ENCODE results near the gene IQCK.
A peak's percentile ranks its signal among the peaks of the same experiment; 100 is the strongest.

Gene IQCK

DNA sequence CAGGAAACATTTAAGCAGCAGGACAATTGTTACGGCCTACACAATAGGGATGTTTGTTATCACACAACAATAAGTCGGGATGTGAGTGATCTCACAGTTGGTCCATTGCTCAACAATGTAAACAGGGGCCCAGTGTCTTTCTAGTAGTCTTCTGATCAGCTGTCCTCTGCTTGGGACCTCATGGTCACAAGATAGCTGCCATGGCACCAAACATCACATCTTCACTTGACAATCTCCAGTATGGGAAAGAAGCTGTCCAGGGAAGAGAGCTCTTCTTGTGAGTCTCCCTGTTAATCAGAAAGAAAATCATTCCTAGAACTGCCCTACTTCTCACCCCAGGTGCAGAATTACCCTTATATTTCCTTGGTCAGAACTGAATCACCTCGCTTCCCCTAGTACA is 172.8 kb downstream of the IQCK start:
- DNase-seq, result no peak

DNA sequence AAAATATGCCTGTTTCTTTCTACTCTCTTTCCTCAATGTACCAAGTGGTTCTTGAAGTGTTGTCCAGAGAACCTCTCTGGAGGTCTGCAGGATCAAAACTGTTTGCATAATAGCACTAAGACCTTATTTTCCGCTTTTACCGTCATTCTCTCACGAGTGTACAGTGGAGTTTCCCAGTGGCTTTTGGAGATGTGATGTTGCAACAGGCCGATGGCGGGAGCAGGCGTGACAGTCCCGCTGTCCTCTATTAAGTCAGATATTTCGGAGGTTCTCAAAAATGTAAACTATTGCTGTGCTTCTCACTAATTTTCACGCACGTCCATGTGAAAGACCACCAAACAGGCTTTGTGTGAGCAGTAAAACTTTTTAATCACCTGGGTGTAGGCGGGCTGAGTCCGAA is 174.8 kb downstream of the IQCK start:
- DNase-seq, result no peak

DNA sequence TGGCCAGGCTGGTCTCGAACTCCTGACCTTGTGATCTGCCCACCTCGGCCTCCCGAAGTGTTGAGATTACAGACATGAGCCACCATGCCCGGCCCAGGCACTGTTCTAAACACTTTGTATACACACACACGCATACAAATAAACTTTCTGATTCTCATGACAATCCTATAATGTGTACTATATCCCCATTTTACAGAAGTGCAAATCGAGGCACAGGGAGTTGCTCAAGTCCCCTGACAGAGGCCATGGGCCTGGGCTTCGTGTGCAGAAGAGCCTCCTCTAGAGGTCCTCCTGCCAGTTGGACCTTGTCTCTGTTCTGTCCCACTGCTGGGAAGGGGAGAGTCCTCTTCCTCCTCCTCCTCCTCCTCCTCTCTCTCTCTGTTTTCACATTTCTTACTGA is 176.5 kb downstream of the IQCK start:
- no peak for DNase-seq

DNA sequence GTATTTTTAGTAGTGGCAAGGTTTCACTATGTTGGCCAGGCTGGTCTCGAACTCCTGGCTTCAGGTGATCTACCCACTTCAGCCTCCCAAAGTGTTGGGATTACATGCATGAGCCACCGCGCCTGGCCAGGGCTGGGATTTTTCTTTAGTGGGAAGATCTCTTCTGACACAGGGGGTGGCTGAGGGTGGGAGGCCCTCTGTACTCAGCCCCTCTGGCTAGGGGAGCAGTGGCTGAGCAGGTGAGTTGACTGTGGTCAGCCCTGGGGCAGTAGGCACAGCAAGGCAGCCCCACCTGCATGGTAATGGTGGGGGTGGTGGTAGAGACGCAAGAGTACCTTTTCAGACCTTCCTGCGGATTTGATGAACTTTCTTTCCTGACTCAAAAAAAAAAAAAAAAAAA is 178.9 kb downstream of the IQCK start:
- DNase-seq, result no peak

DNA sequence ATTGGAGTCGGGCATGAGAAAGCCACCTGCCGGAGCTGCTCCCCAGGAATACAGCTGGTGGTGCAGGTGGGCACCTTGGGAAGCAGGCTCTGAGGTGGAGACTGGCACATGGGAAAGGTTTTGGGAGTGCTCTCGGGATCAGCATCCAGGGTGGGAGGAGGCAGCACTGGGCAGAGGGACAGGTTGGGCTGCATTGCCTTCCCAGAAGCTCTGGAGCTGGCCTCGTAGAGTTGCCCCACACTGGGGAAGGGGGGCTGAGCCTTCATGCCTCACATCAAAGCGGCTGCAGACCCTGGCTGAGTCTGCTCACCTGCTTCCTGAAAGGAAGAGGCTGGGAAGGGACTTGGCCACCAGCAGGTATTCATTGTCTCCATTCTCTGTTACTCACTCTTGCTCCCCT is 180.1 kb downstream of the IQCK start:
- no peak for DNase-seq

DNA sequence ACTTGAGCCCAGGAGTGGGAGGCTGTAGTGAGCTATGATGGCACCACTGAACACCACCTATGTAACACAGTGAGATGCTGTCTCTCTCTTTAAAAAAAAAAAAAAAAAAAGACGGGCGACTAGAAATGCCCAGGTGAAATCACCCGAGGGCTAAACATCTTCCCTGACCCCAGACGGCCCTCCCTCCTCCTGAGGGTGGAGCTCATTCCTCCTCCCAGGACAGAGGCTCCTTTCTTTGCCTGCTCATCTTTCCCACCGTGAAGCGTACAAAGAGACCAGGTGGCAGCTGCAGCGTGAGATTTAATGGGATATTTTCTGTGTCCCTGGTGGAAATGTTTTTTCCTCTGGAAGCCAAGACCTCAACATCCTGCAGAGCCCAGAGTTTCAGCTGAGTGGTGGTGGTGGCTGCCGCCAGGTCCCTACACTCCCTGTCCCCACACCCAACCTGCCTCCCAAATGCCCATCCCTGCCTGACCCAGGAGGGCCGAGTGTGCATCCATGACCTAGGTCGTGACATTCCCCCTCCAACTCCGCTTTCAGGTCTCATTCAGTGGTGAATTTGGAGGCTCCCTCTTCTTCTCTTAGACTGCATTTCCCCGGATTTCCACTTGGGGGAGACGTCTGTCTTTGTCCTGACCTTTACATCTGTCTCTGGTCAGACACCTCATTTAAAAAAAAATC is 181.0 kb downstream of the IQCK start:
- peak; percentile 41 for DNase-seq

DNA sequence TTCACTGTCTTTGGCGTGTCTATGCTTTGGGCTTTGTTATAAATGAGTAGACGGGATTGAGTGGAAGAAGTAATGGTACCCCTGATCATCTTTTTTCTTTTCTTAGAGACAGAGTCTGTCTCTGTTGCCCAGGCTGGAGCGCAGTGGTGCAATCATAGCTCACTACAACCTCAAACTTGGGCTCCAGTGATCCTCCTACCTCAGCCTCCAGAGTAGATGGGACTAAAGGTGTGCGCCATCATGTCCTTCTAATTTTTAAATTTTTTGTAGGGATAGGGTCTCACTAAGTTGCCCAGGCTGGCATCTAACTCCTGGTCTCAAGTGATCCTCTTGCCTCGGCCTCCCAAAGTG is 181.5 kb downstream of the IQCK start:
- no peak for DNase-seq

DNA sequence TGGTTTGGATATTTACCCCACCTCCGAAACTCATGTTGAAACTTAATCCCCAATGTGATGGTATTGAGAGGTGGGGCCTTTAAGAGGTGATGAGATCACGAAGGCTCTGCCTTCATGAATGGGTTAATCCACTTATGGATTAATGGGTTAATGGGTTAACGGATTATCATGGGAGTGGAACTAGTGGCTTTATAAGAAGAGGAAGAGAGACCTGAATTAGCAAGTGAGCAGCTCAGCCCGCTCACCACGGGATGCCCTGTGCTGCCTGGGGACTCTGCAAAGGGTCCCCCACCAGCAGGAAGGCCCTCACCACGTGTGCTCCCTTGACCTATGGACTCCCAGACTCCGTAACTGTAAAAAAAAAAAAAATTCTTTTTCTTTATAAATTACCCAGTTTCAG is 183.1 kb downstream of the IQCK start:
- DNase-seq, result no peak

DNA sequence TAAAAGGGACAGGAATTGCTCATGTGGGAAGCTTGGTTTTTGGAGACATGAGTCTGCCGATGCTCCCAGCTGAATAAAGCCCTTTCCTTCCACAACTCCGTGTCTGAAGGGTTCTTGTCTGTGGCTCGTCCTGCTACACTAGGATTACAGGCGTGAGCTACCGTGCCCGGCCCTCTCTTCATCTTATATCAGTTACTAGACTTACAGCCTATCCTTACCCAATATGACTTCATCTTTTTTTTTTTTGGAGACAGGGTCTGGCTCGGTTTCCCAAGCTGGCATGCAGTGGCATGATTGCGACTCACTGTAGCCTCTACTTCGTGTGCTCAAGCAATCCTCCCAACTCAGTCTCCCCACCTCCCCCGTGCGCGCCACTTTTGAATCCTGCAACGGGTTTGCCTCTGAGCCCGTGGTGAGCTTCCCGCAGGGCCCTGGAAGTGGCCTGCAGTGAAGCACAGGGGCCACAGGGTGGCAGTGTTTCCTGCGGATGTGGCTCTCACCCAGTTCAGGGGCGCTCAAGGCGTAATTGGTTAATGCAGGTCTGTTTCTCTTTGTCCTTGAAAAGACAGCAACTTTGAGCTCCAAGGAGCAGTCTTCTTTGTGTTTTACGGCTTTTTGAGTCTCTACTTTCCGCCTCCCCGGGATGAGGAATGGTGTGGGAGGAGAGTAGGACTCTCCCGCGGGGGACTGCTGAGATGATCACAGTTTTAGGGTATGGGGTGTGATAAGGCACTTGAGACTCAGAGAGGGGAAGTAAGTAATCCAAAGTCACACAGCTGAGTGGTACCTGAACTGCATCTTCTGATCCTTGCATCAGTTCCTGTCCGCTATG is 189.3 kb downstream of the IQCK start:
- peak; percentile 64 for DNase-seq
